Epithelial cell of prostate (primary cell): Measurements from ENCODE around the gene NEUROG1.
A peak's percentile ranks its signal among the peaks of the same experiment; 100 is the strongest.
"Not testable (repeated sequence)": the region's sequence is repeated elsewhere in the genome, so short reads cannot be mapped to it uniquely, and the experiment has no call there.

ENCODE experiments used
- DNase-seq: peaks from one replicate; pipeline ENCODE4 v3.0.0-alpha.2; 2011; ENCODE audit warnings: low read depth, low spot score
- H3K27ac ChIP-seq: fragments of 450-650 bp; 2 replicates; pipeline ENCODE4 v1.5.1; 2017; ENCODE audit warnings: mild to moderate bottlenecking

NEUROG1 gene

DNA sequence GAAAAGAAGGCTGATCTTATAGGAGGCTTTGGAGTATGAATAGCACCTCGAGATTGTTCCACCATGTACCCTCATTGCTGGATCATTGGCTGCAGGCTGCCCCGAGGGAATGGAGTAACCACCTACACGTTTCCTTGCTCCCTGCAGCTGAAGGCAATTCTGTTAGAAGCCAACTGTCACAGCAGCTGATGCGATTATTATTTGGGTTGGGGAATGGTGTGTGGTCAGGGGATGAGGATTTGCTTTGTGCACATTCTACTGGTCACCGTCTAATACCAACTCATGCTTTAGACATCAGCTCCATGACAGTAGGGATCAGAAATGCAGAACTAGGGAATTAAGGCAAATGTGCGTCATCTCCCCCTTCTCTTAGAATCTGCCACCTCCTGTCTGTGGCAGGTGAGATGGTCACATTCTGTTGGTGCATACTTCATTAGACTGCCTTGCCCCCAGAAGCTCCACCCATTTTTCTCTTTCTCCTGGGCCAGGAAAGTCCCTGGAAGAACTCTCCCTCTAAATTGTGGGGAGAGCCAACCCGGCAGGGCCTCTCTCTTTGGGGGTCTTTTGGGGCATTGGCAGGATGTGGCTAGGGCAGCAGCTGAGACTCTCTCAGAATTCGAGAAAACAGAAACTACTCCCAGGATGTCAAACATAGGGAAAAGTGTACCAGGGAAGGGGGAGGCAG is 32.8 kb downstream of the NEUROG1 start:
- DNase-seq: no peak
- no peak overlapping the region for H3K27ac ChIP-seq

DNA sequence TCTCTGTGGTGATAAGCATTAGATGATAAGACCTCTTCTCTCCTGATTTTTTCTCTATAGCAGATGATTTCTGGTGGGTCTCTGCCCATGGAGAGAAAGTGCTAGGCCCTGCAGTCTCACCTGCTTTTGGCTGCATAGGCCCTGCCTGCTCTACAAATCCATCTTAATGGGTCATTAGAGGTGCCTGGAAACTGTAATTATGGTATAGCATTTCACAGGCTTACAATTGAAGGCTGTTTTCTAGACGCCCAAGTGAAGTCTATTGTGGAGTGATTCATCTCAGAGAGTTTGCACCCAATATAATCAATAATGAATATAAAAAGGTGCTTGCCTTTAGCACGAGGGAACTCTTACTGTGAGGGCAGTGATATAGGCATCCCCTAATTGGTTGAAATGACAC is 33.8 kb downstream of the NEUROG1 start:
- H3K27ac ChIP-seq: no peak overlapping the region
- no peak for DNase-seq

DNA sequence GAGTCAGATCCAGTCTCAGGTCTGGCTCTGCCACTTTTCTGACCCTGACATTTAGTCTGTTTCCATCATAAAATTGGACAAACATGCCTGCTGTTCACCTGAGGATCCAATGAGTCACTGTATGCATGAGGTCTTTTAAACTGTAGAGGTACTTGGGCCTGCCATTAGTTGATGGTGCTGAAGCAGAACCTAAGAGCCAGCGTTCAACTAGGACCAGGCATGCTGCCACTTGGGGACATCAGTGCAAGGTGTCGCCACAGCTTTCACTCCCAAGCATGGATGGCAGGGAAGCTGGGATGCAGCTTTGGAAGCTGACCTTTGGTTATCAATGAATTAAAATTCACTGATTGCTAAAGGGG is 37.1 kb downstream of the NEUROG1 start:
- DNase-seq: no peak

DNA sequence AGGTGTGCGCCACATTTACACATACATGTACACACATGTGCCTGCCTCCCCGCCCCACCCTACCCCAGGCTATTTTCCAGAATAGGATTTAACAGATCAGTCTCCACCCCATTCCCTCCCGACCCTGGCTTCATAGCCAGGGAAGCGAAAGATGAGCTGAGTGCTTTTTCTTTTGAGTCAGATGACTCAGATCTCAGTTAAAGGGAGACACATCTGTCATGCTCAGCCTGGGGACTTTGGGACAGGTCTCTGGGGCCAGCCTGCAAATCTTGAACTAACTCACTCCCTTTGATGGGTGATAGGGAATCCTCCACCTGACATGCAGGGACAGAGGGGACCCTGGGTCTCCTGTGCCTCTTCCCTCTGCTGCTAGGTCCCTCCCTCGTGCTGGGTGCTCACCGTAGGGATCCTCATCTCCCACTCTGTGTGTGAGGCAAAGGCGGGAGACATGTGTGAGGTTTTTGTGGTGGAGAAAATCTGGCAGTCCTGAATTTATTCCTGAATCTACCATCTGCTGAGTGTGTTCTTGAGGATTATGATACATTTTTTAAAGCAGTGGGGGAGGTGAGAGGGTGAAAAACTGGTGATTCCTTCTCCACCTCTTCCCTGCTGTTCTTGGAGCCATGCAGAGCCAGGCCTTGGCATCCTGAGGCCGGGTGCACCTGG is 37.7 kb downstream of the NEUROG1 start:
- no peak overlapping the region for H3K27ac ChIP-seq
- DNase-seq: no peak

More for the DNA sequence above, 37.1 kb downstream of the NEUROG1 start:
- no peak overlapping the region for H3K27ac ChIP-seq

DNA sequence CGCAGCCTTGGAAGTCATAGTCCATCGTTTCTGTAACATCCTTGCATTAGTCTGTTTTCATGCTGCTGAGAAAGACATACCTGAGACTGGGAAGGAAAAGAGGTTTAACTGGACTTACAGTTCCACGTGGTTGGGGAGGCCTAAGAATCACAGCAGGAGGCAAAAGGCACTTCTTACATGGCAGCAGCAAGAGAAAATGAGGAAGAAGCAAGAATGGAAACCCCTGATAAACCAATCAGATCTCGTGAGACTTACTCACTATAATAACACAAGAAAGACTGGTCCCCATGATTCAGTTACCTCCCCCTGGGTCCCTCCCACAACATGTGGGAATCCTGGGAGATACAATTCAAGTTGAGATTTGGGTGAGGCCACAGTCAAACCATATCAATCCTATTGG is 40.2 kb downstream of the NEUROG1 start:
- not testable (repeated sequence) for DNase-seq, H3K27ac ChIP-seq

DNA sequence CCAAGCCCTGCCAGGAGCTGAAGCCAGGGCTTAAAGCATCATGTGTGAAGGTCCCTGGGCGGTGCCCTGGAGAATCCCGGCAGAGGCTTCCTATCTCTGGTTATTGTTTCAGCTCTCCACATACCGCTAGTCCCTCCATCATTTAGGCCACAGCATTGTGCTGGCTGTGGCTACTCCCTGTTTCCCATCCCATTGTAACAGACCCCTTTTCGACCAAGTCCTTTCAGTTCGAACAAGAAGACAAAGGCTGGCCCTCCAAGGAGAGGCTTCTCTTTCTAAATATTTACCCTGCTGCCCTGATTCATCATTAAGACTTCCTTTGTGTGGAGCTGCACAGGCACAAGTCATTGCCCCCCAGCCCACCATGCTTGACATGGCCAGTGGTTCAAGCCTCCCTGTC is 41.6 kb downstream of the NEUROG1 start:
- no peak for DNase-seq
- peak overlapping the region; percentile 92 for H3K27ac ChIP-seq

DNA sequence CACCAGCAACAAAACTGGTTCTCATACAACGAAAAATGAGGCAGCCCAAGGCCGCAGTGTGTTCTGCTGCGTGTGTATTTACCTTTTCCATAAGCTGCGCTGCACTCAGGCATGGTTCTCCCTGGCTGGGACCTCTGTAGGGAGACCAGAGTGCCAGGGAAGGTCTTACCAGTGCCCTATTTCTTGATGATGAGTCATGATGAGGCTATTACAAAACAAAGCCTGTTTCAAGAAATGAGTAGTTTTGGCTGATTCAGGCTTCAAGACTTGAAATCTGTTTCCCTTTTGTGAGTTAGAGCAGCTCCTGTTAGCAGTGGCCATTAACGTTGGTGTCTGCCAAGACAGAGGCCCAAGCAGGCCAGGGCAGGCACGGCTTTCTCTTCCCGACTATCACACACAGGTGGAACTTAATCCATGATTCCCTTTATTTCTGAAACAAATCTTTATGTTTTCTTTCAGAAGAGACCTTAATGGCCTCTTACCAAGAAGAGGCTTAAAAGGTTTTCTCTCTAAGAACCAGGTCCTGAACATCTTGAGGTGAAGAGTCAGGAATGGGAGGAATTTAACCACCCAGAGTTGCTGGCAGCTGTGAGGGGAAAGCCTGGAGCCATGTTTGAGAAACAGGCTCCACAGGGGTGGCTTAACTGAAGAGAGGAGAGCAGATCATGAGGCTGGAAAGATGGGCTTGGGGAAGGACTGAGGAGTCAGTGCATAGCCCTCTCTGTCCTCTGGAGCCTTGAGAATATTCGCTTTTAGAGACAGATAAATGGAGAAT is 42.2 kb downstream of the NEUROG1 start:
- H3K27ac ChIP-seq: peak overlapping the region; percentile 92
- DNase-seq: peak; percentile 76

DNA sequence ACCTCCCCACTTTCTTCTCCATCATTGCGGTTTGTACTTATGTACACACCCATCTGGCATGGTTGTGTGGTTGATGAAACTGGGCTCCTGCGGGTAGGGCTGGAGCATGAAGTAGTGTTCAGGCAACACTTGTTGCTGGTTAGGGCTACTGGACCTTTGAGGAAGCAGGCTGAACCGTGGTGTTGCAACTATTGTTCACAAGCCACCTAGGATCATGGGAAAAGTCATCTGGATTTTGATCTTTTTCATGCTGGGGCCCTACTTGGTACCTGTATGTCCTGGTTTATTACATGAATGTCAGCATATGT is 43.5 kb downstream of the NEUROG1 start:
- DNase-seq: peak; percentile 56
- H3K27ac ChIP-seq: peak overlapping the region; percentile 92

DNA sequence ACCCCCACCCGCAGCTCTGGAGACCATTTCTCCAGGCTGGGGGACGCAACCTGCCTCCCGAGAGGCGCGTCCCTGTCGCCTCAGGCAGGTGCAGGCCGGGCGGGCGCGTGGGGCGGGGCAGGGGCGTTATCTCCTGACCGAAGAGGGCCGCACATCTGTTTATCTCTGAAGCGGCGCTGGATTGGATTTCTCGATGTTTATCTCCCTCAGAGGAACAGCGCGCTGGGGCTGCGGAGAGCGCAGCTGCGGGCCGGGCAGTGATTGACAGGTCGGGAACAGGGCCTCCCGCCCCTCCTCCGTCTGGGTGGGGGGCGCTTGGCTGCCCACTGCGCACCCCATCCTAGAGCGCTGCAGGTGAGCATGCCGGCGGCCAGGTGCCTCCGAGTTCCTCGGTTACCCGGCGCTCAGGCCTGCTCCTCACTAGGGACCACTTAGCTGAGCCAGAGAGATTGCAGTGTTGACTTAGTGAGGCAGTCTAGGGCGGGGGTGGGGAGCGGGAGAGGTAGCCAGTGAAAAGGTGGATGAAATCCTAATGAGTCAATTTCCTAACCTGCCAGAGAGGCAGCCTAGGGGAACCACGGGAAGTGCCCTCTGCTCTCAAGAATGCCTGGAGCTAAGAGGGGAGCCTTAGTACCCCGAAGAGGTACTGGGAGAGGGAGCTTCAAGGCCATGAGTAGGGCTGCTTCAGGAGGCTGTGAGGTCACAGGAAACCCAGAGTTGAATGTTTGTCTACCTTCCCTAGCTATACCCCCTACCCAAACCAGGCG is 44.0 kb downstream of the NEUROG1 start:
- peak overlapping the region; percentile 92 for H3K27ac ChIP-seq
- DNase-seq: peak; percentile 53

DNA sequence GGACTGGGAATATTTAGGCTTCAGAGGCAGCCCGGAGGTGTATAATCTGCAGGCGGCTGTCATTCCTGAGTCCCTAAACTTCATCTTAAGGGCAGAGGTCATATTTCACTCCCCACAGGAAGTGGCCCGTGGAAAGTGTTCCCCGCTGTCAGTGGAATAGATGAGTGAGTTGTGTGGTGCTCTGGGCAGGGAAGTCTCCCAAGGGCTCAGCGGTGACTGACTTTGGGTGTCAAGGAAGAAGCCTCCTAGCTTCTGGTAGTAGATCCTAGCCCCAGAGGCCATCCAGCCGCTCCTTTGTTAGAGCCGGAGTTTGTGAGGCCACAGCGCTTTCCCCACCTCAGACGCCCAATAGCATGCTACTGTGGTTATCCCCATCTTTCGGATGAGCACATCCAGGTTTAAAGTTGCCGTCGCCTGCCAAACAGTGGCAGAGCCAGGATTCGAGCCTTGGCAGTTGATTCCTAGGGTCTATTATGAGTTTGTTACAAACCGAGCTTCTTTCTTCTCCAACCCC is 44.7 kb downstream of the NEUROG1 start:
- no peak for DNase-seq
- peak overlapping the region; percentile 92 for H3K27ac ChIP-seq

DNA sequence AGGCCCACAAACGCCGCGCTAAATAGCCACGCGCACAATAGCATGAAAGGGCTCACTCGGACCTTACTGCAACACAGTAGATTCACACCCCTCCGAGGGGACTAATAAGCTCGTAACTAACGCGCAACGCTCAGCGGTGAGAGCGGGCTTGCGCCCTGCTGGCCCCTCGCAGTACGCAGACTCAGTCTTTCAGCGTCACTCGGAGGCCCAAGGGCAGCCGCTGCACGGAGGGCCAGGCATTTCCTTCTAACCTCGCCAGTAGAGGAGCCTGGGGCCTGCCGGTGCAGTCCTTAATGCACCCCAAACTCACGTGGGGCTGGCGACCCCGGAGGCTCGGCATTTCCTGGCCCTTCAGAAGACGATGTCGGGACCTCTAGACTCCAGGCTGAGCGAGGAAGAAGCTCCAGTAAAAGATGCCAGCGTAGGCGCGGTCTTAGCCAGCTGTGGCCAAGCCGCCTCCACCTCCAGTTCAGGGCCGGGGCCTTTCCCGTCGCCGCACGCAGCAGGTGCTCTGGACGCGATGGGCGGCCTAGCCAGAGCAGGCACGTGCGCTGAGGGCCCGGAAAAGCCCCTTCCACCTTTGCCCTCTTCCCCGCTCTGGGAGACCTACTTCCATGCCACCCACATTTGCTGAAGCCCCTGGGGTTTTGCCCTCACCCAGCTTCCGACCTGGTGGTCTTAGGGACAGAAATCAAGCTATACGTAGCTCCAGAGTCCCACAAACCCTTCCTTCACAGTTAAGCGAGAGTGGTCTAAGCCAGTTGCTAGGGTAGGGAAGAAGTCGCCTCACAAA is 45.3 kb downstream of the NEUROG1 start:
- no peak overlapping the region for H3K27ac ChIP-seq
- no peak for DNase-seq

DNA sequence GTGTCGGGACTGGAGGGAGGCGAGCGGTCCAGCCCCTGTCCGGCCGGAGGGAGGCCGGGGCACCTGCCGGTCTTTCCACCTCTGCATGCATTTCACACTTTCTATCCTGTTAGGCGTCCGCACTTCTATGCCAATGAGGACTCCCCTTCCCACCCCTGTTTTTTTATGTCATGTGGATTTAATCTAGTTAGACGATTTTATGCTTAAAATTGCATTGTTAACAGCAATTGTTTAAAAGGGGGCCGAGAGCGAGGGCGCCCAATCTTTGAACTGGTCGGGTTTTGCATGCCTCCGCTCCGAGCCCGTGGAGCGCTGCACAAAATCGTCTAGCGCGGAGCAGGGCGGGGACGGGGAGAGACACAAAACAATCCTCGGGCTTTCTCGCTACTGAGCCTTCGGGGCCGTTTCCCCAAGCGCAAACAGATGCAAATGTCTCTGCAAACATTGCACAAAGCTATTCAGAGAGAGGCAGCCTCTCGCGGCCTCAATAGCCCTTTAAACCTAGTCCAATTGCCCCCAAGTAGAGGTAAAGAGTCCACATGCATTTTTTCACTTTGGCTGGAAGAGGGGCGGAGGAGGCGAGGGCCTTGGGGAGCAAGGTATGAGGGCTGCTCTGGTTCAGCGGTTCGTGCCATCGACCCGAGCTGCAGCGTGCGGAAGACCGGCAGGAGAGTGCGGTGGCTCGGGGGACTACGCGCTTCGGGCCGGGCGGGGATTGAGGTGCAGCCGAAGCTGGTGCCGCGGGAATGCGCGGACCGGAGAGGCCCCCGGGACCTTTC is 46.1 kb downstream of the NEUROG1 start:
- DNase-seq: no peak
- H3K27ac ChIP-seq: no peak overlapping the region

DNA sequence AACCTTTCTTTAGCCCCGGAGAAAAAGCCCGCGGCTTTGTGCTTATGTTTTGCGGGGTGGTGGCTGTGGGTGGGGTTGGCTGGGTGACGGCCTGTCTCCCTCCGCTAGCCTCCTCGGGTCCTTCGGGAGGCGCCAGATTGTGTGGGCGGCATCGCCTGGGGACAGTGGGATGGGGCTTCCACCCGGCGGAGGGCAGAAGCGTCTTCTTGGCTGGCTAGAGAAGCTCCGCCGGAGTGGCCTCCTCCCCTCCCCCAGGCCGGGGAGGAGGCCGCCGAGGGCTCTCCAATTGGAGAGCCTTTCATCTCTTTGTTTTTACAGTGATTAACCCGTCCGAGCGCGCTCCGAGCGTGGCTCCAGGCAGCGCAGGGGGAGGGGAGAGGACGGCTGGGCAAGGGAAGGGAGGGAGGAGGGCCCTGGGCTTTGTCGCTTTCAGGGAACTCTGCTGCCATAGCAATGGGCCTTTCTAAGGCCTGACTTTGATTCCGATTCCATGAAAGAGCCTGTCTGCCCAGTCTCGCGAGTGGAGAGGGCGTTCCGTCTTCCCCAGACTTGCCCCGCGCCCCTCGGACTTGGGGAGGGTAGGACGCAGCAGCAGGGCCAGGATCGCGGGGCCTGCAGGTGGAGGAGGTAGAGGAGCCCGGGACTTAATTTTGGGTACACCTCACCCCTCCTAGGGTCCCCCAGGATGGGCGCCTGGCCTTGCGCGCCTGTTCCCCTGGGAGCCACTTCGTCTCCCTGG is 46.9 kb downstream of the NEUROG1 start:
- no peak for DNase-seq
- no peak overlapping the region for H3K27ac ChIP-seq

DNA sequence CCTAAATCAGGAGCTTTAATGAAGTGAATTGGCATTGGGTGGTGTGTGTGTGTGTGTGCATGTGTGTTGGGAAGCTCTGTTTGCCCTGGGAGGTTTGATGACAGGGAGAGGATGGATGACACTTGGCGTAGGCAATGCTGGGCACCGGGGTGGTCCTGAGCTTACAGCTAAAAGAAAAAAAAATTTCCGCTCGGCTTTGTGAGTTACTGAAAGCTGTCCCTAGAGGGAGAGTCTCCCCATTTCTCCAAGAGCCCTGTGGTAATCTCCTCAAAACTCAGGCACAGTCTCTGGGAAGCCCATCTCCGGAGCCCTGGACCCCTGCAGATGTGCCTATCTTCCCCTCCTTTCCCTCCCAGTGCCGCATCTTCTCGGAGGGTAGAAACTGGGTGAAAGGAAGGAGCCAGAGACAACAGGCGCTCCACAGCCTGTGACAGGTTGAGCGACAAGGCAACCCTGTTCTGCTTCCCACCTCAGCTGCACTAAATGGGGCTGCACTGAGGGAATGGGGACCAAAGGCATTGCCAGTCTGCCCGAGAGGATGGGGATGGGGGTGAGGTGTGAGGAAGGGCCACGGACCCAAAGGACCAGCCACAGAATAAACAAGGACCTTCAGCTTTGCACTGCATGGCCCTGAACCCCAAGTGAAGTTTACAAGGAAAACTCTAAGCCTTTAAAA is 47.8 kb downstream of the NEUROG1 start:
- H3K27ac ChIP-seq: no peak overlapping the region
- no peak for DNase-seq

DNA sequence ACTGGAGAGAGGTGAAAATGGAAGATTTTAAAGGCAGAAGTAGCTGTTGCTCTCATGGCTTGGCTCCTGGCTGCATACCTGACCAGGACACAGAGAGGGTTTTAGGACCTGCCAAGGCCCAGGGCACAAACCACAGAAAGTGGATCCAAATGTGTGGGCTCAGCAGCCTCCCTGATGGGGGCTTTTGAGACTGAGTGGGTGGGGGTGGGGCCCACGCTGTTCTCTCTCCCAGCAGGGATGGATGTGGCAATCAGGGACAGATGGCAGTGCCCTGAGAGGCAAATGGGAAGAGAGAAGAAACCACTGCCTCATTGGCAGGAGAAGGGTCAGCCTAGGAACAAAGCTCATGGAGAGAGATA is 48.7 kb downstream of the NEUROG1 start:
- no peak for DNase-seq

DNA sequence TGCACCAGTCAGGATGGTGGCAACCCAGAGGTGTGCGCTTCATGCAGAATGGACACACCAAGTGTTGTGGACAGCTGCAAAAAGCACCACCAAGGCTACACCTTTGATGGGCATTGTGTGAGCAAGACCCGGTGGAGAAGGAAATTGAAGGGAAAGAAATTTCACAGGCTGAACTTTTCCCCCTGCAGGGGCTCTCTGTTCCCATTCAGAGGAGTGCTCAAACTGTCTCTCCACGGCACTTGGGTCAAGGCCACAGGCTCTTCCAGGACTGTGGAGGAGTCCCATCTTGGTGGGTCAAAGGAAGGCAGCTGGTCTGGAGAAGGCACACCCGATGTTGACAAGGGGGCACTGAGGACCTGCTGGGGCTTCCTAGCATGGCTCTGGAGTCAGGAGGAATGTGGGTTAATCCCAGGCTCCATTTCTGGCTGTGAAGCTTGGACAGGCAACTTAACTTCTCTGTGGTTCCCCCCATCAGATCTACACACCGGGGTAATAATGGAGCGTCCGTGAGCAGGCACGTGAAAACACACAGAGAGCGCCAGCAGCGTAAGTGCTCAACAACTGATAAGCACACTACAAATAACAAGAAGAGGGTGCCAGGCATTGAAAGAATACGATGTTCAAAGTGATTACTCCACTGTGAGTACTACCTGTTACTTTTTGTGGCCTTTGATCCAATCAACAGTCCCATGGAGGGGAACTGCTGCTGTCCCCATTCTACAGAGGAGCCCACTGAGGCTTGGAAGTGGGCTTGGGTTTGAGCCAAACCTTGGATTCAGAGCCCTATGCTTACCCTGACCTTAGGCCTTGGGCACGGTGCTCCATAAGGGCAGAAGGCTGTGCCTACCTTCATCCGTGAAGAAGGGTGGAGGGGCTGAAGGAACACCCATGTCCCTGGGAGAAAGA is 49.4 kb downstream of the NEUROG1 start:
- DNase-seq: no peak
- H3K27ac ChIP-seq: no peak overlapping the region

More for the DNA sequence above, 48.7 kb downstream of the NEUROG1 start:
- H3K27ac ChIP-seq: no peak overlapping the region

DNA sequence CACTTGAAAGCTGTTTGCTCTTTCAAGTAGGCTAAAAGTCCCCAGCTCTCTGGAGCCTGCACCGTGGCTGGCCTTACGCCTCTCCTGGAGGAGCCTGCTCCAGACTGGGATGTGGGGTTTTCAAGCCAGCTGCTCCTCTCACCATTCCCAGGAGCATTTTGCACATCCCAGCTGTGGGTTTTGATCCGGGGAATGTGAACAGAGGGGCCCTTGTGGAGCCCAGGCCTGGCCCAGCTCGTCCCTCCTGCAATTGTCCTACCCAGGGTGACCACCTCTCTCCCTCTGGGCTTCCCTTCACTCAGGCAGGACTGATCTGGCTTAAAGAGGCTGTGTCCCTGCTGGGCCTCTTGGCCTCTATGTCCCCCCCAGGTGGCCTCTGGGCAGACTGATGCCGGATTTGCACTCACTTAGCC is 51.1 kb downstream of the NEUROG1 start:
- DNase-seq: no peak
- H3K27ac ChIP-seq: no peak overlapping the region
